Stimulated activated naive CD8-positive, alpha-beta T cell treated with anti-CD3 and anti-CD28 coated beads, Interleukin-15, Interleukin-2, amounts not matched to agents 100 ng/mL and 50 ng/mL, for 24 hours (primary cell): ENCODE measurements around the gene MGMT.

ENCODE experiments used
- H3K27ac Mint-ChIP-seq: one replicate; pipeline ENCODE4 v1.8.0; 2021; ENCODE audit warnings: mild to moderate bottlenecking, mixed read lengths
- H3K27me3 Mint-ChIP-seq: one replicate; pipeline ENCODE4 v1.8.0; 2021; ENCODE audit warnings: mixed read lengths
- H3K36me3 Mint-ChIP-seq: one replicate; pipeline ENCODE4 v1.8.0; 2021; ENCODE audit warnings: low read depth, mixed read lengths
- H3K4me1 Mint-ChIP-seq: one replicate; pipeline ENCODE4 v1.8.0; 2021; ENCODE audit warnings: low read depth, mixed read lengths
- H3K4me3 Mint-ChIP-seq: one replicate; pipeline ENCODE4 v1.8.0; 2021; ENCODE audit warnings: mild to moderate bottlenecking, mixed read lengths
- H3K9me3 Mint-ChIP-seq: one replicate; pipeline ENCODE4 v1.8.0; 2021; ENCODE audit warnings: mixed read lengths

MGMT gene

DNA sequence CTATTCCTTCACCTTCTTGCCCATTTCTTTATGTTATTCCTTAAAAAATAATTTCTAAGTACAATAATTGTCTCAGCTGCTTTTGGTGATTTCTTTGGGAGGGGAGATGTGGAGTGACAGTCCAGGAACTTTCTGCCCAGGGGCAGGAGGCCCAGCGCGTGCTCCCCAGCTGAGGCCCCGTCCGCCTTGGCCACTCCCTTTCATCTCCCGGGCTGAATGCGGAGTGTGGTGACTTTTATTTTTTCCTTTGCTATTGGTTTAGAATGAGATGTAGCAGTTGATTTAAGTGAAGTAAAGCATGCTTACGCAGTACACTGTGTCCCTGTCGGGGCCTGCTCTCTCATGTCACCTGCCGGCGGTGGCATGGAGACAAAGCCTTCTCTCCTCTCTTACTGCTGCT is 141.6 kb downstream of the MGMT start:
- Mint-ChIP-seq H3K9me3 (peaks cover 4% of the 10 kb centered on the region), H3K4me1 (no peaks in the 10 kb centered on the region), H3K4me3 (no peak overlapping the region), H3K27ac (no peak overlapping the region), H3K36me3 (peaks cover 52% of the 10 kb centered on the region), H3K27me3 (no peaks in the 10 kb centered on the region)

- Mint-ChIP-seq H3K27ac (no peak overlapping the region), H3K27me3 (no peaks in the 10 kb centered on the region), H3K4me3 (no peak overlapping the region), H3K9me3 (peaks cover 4% of the 10 kb centered on the region), H3K36me3 (peaks cover 47% of the 10 kb centered on the region), H3K4me1 (no peaks in the 10 kb centered on the region)
Measured at GRCh38 chr10:129609551-129609950, 142.5 kb downstream of the MGMT start.

DNA sequence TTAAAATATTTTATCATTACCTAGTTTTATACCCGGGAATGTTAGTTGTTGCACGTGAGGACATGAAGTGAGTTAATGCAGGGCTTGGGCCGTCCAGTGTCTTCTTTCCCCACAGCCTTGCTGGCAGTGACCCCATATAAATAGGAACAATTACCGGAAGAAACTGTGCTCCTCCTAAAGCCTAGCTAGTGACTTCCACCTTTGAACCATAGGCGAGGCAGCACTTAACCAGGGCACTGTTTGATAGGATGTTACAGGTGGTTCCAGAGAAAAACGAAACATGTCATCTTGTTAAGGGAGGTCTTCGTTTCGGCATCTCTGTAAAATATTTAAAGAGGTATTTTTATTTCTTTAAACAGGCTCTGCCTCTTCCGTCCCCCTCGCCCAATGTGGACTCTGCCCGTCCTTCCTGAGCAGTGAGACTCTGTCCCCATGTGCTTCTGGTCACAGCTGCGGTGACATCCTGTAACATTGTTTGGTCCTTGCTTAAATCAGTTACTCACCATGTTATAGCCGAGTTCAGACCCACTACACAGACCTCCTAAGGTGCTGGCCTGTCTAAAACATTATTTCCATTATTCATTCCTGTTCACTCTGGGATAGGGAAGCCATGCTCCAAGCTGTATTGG is 145.6 kb downstream of the MGMT start:
- H3K27me3 Mint-ChIP-seq, result no peaks in the 10 kb centered on the region

GRCh38 chr10:129613377-129613980 is 146.4 kb downstream of the MGMT start:
- Mint-ChIP-seq H3K4me1 (no peaks in the 10 kb centered on the region), H3K4me3 (no peak overlapping the region), H3K36me3 (peaks cover 49% of the 10 kb centered on the region), H3K9me3 (peaks cover 4% of the 10 kb centered on the region), H3K27me3 (no peaks in the 10 kb centered on the region), H3K27ac (no peak overlapping the region)

More for the DNA sequence above, 145.6 kb downstream of the MGMT start:
- Mint-ChIP-seq H3K4me3 (no peak overlapping the region), H3K27ac (no peak overlapping the region), H3K36me3 (peaks cover 49% of the 10 kb centered on the region), H3K4me1 (no peaks in the 10 kb centered on the region), H3K9me3 (peaks cover 4% of the 10 kb centered on the region)

- no peak overlapping the region for H3K4me3 Mint-ChIP-seq
Measured at GRCh38 chr10:129614341-129614740, 147.3 kb downstream of the MGMT start.

DNA sequence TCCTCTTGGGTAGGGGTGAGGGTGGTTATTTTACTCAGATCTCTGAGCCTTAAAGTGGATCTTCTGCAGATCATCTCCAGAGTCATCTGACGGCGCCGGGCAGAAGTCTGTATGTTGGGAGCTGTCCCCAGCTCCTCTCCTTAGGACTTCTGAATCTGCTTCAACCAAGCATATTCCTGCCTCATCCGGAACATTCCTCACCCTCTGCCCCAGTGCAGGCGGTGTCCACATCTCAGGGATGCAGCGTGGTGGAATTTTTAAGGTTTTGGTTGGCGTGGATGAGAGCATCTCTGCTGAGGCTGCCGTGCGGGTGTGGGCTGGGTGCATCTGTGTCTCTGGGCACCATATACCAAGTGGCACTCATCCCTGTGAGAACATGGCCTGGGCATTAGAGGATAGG is 148.3 kb downstream of the MGMT start:
- H3K36me3 Mint-ChIP-seq, result peaks cover 44% of the 10 kb centered on the region
- H3K4me1 Mint-ChIP-seq, result no peaks in the 10 kb centered on the region
- H3K27ac Mint-ChIP-seq, result no peak overlapping the region
- H3K9me3 Mint-ChIP-seq, result peaks cover 6% of the 10 kb centered on the region
- H3K27me3 Mint-ChIP-seq, result no peaks in the 10 kb centered on the region
- H3K4me3 Mint-ChIP-seq, result no peak overlapping the region

More at GRCh38 chr10:129614341-129614740, 147.3 kb downstream of the MGMT start:
- no peaks in the 10 kb centered on the region for H3K4me1 Mint-ChIP-seq
- H3K27me3 Mint-ChIP-seq, result no peaks in the 10 kb centered on the region
- no peak overlapping the region for H3K27ac Mint-ChIP-seq
- peaks cover 4% of the 10 kb centered on the region for H3K9me3 Mint-ChIP-seq
- peaks cover 48% of the 10 kb centered on the region for H3K36me3 Mint-ChIP-seq

DNA sequence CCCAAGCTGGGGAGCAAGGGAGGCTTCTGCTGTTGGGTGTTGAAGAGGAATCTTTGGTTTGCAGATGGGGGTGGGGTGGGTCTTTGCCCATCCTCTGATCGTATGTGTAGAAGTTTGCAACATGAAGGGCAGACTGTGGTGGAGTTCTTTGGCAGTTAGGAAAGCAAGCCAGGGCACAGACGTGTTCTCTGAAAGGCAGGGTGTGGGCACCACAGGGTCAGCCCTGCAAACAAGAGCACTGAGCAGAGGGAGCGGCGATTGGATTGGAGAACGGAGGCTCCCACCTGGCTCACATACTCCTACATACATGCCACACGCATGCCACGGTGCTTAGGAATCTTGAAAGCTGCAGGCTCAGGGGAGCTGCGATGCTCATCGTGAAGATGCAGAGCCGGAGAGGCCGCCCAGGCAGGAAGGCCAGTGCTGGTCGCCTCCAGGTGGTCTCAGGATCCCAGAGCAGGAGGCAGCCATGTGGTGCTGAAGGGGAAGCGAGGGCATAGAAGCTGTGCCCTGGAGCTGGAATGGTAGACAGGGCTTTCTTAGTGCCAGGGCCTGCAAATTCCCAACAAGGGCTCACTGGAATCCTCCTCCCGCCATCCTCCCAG is 149.0 kb downstream of the MGMT start:
- peaks cover 45% of the 10 kb centered on the region for H3K36me3 Mint-ChIP-seq
- no peaks in the 10 kb centered on the region for H3K4me1 Mint-ChIP-seq
- H3K4me3 Mint-ChIP-seq, result no peak overlapping the region
- H3K9me3 Mint-ChIP-seq, result peaks cover 8% of the 10 kb centered on the region
- H3K27ac Mint-ChIP-seq, result no peak overlapping the region
- H3K27me3 Mint-ChIP-seq, result no peaks in the 10 kb centered on the region

GRCh38 chr10:129617768-129618167 is 150.7 kb downstream of the MGMT start:
- no peaks in the 10 kb centered on the region for H3K27me3 Mint-ChIP-seq
- peaks cover 15% of the 10 kb centered on the region for H3K9me3 Mint-ChIP-seq
- H3K4me3 Mint-ChIP-seq, result no peak overlapping the region
- H3K36me3 Mint-ChIP-seq, result peaks cover 45% of the 10 kb centered on the region
- H3K4me1 Mint-ChIP-seq, result no peaks in the 10 kb centered on the region
- H3K27ac Mint-ChIP-seq, result no peak overlapping the region

DNA sequence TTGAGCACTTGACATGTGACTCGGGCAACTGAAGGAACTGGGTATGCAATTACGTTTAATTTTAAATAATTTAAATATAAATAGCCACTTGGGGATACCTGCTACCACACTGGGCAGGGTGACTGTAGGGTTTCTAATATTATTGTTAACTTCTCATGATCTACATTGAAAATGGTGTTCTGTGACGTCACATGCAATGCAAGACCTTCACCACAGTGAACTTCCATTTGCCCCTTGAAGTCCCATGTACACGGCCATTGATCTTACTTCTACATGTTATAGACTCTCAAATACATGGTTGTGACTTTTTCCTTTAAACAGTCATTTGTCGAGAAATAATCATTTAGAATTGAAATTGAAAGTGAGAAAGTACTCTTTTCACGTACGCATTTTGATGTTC is 154.0 kb downstream of the MGMT start:
- no peak overlapping the region for H3K27ac Mint-ChIP-seq
- no peaks in the 10 kb centered on the region for H3K4me1 Mint-ChIP-seq
- H3K36me3 Mint-ChIP-seq, result peaks cover 31% of the 10 kb centered on the region
- H3K9me3 Mint-ChIP-seq, result peaks cover 15% of the 10 kb centered on the region
- no peak overlapping the region for H3K4me3 Mint-ChIP-seq
- no peaks in the 10 kb centered on the region for H3K27me3 Mint-ChIP-seq

DNA sequence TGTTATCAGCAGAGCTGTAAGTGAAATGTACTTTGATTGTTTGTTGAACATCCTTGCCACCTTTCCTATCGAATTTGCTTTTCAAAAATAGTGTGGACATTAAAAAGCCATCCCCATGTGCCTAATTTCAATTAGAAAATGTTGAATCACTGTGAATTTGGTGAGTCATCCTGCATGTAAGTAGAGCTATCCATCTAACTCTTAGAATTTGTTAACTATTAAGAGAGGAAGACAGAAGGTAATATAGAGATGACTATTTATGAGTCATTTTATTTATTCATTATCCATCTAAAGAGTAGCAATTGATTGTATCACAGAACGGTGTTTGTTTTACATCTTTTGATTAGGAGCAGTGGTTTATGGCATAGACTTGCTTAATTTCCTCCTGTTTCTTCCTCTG is 154.7 kb downstream of the MGMT start:
- no peak overlapping the region for H3K4me3 Mint-ChIP-seq
- H3K27me3 Mint-ChIP-seq, result no peaks in the 10 kb centered on the region
- peaks cover 15% of the 10 kb centered on the region for H3K9me3 Mint-ChIP-seq
- H3K4me1 Mint-ChIP-seq, result no peaks in the 10 kb centered on the region
- H3K27ac Mint-ChIP-seq, result no peak overlapping the region
- H3K36me3 Mint-ChIP-seq, result peaks cover 30% of the 10 kb centered on the region

- H3K36me3 Mint-ChIP-seq, result peaks cover 28% of the 10 kb centered on the region
- H3K9me3 Mint-ChIP-seq, result peaks cover 11% of the 10 kb centered on the region
- no peak overlapping the region for H3K4me3 Mint-ChIP-seq
- H3K27me3 Mint-ChIP-seq, result no peaks in the 10 kb centered on the region
- no peak overlapping the region for H3K27ac Mint-ChIP-seq
- H3K4me1 Mint-ChIP-seq, result peaks cover 4% of the 10 kb centered on the region
Measured at GRCh38 chr10:129622291-129622690, 155.2 kb downstream of the MGMT start.

DNA sequence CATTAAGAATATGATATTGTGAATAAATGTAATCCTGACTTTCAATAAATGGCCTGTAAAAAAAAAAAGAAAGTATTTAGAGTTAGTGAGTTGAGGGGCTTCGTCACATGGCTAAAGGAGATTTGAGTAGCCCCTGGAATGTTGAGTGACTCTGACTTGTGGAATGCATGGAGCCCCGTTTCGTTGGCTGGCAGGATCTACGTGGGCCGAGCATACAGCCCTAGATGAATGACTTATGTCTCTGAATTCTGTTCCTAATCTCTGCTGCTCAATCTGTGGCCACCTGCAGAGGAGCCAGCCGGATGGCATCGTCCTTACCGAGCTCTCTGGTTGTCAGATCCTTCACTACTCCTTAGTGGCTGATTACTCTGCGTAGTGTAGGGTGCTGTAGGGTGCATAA is 155.7 kb downstream of the MGMT start:
- H3K27ac Mint-ChIP-seq, result no peak overlapping the region
- no peak overlapping the region for H3K4me3 Mint-ChIP-seq
- peaks cover 32% of the 10 kb centered on the region for H3K36me3 Mint-ChIP-seq
- peaks cover 11% of the 10 kb centered on the region for H3K9me3 Mint-ChIP-seq
- no peaks in the 10 kb centered on the region for H3K27me3 Mint-ChIP-seq
- peaks cover 7% of the 10 kb centered on the region for H3K4me1 Mint-ChIP-seq

- Mint-ChIP-seq H3K9me3 (peaks cover 14% of the 10 kb centered on the region), H3K36me3 (peaks cover 40% of the 10 kb centered on the region), H3K27me3 (no peaks in the 10 kb centered on the region), H3K4me3 (no peak overlapping the region), H3K4me1 (peaks cover 7% of the 10 kb centered on the region), H3K27ac (no peak overlapping the region)
Measured at GRCh38 chr10:129624526-129624925, 157.5 kb downstream of the MGMT start.

GRCh38 chr10:129626309-129626708 is 159.3 kb downstream of the MGMT start:
- Mint-ChIP-seq H3K4me3 (no peak overlapping the region), H3K27me3 (no peaks in the 10 kb centered on the region), H3K4me1 (peaks cover 7% of the 10 kb centered on the region), H3K27ac (no peak overlapping the region), H3K36me3 (peaks cover 45% of the 10 kb centered on the region), H3K9me3 (peaks cover 13% of the 10 kb centered on the region)

GRCh38 chr10:129626796-129627435 is 159.9 kb downstream of the MGMT start:
- Mint-ChIP-seq H3K9me3 (peaks cover 9% of the 10 kb centered on the region), H3K27ac (no peak overlapping the region), H3K27me3 (no peaks in the 10 kb centered on the region), H3K4me3 (no peak overlapping the region), H3K4me1 (peaks cover 7% of the 10 kb centered on the region), H3K36me3 (peaks cover 46% of the 10 kb centered on the region)
